Heart right ventricle (tissue), 16 donors: Measurements from ENCODE around the gene TAOK1. TPM values are rescaled to one million over a fixed set of nuclear protein-coding genes. Genes with fewer than 3 reads are reported as not detected.

Source experiments
- ATAC-seq, 8 donors: fragments of 200-7000 bp; cut with Tn5 transposase; one replicate each; pipeline ENCODE4 v1.9.1; 2020; ENCODE audit warnings: mild to moderate bottlenecking in 8 of 8, moderate library complexity in 8 of 8, moderate number of reproducible peaks in 1 of 8
- DNase-seq, 2 donors: peaks; one replicate each; pipeline ENCODE4 v3.0.0-alpha.2; 2020
- H3K27ac ChIP-seq, 10 donors: fragments of 200-600 bp; sonication (generic) in 2 of 10; one replicate each; pipeline versions ENCODE4 v1.5.0 to v1.8.0; 2020 to 2022; ENCODE audit warnings: mild to moderate bottlenecking in 3 of 10
- H3K27me3 ChIP-seq, 7 donors: fragments of 200-600 bp; one replicate each; pipeline ENCODE4 v1.8.0; 2021 to 2022; ENCODE audit warnings: mild to moderate bottlenecking in 2 of 7
- H3K36me3 ChIP-seq, 9 donors: fragments of 200-600 bp; sonication (generic) in 1 of 9; one replicate each; pipeline versions ENCODE4 v1.5.0 to v1.8.0; 2020 to 2022; ENCODE audit warnings: mild to moderate bottlenecking in 2 of 9
- H3K4me1 ChIP-seq, 9 donors: fragments of 200-600 bp; sonication (generic) in 1 of 9; one replicate each; pipeline versions ENCODE4 v1.5.0 to v1.8.0; 2020 to 2022; ENCODE audit warnings: mild to moderate bottlenecking in 4 of 9
- H3K4me3 ChIP-seq, 10 donors: fragments of 200-600 bp; sonication (generic) in 2 of 10; one replicate each; pipeline versions ENCODE4 v1.5.0 to v1.8.0; 2020 to 2022; ENCODE audit warnings: mild to moderate bottlenecking in 7 of 10, moderate library complexity in 2 of 10
- H3K9me3 ChIP-seq, 11 donors: fragments of 200-600 bp in 10 of 11; sonication (generic) in 2 of 11; one replicate each; pipeline versions ENCODE4 v1.5.0 to v1.8.0; 2013 to 2022; ENCODE audit warnings: mild to moderate bottlenecking in 2 of 11, control low read depth in 1 of 11, moderate library complexity in 1 of 11
- WGBS, 2 donors: extraction: QIAGEN DNeasy Blood & Tissue Kit; methylation state at CpG; one replicate each; pipeline ENCODE4 v1.1.7; 2013; ENCODE audit warnings: inconsistent platforms in 1 of 2; 5-methylcytosine and 5-hydroxymethylcytosine counted together
- intact Hi-C, 10 donors: fragments of 100-400 bp; cut with DNase I; formaldehyde crosslinking; loops; one replicate each; pipeline versions ENCODE4 v1.11.1 to v1.14.2; 2022
- polyA plus RNA-seq, 2 donors: library from polyadenylated mRNA; stranded (reverse); fragments of 200-250 nt; gene quantifications; one replicate each; pipeline ENCODE4 v1.2.3, GENCODE V29; 2013
- total RNA-seq, 10 donors: library from RNA; stranded (reverse); fragmentation: NEBNext Ultra II Directional in 3 of 10; extraction: Animal tissue kit (Norgen Biotek cat#: 25700) in 3 of 10; gene quantifications; one replicate each; pipeline versions ENCODE4 v1.2.1 to v1.2.4, GENCODE V29; 2021 to 2023
- TF ChIP-seq, protein P1 (sequence below), 9 donors: fragments of 200-600 bp; sonication (generic) in 2 of 9; IDR thresholded peaks; one replicate each; pipeline versions ENCODE4 v1.5.0 to v1.8.0; 2021 to 2022; ENCODE audit warnings: antibody characterized with exemption in 9 of 9, mild to moderate bottlenecking in 5 of 9, moderate library complexity in 1 of 9
- donor health status: Arrhythmogenic right ventricular cardiomyopathy.
- donor health status: ischemic (EF 13 %, LVEDD 7.1; RV severe dilation, severe dysfunction).
- donor health status: healthy with polysubstance abuse.
- donor health status: DM: no; HTN: yes; CAD: no.
- donor health status: DM: no; HTN: no; CAD: no.
- donor health status: ischemic (EF 25% LVEDD 6.9; RV normal size, moderate dysfunction).
- donor health status: ischemic (EF 25% LVEDD 5.7; RV mildly dilated, moderate dysfunction).
- donor health status: healthy.
- donor health status: DM: yes; HTN: yes; CAD: no.
- donor health status: Ischemic cardiomyopathy.
- donor health status: ischemic (EF 35%, LVEDD 5.7; RV mildly dilated, moderate dysfunction).
- donor health status: nonischemic (EF 11% LVEDD 7.7; RV severe dilation, severe dysfunction).
- donor health status: DM: yes; HTN: yes; CAD: no.
- donor health status: PGD.
- donor health status: ischemic (EF 29% LVEDD 5.4; RV normal size, mild dysfunction).
- donor health status: nonischemic (EF 23%, LVEDD 6.1; RV moderate dilation, normal function).

TAOK1 gene
- total and polyA plus RNA-seq, 12 donors: 6.4 to 86.9 (median 68.8) TPM

- DNase-seq (no peak), ATAC-seq (no peak)
- Histone ChIP-seq H3K36me3 (peaks cover 0 to 50% (median 20%) of the 10 kb centered on the region in 9 donors), H3K4me1 (peaks cover 0 to 14% (median 5%) of the 10 kb centered on the region in 9 donors), H3K27ac (no peak overlapping the region), H3K4me3 (no peak overlapping the region), H3K9me3 (no peaks in the 10 kb centered on the region), H3K27me3 (no peaks in the 10 kb centered on the region)
- WGBS, 2 donors: 96 to 98% methylated on average over 1 of the region's 1 CpG
- TF ChIP-seq, protein P1, sequence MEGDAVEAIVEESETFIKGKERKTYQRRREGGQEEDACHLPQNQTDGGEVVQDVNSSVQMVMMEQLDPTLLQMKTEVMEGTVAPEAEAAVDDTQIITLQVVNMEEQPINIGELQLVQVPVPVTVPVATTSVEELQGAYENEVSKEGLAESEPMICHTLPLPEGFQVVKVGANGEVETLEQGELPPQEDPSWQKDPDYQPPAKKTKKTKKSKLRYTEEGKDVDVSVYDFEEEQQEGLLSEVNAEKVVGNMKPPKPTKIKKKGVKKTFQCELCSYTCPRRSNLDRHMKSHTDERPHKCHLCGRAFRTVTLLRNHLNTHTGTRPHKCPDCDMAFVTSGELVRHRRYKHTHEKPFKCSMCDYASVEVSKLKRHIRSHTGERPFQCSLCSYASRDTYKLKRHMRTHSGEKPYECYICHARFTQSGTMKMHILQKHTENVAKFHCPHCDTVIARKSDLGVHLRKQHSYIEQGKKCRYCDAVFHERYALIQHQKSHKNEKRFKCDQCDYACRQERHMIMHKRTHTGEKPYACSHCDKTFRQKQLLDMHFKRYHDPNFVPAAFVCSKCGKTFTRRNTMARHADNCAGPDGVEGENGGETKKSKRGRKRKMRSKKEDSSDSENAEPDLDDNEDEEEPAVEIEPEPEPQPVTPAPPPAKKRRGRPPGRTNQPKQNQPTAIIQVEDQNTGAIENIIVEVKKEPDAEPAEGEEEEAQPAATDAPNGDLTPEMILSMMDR (IDR thresholded peaks at IDR 0.05): no peak
- intact Hi-C loops: no loop called here
Measured at GRCh38 chr17:29546830-29547229, 156.7 kb downstream of the TAOK1 start.

- H3K9me3 ChIP-seq: no peaks in the 10 kb centered on the region
- peaks cover 0 to 14% (median 5%) of the 10 kb centered on the region in 9 donors for H3K4me1 ChIP-seq
- no peak overlapping the region for H3K4me3 ChIP-seq
- H3K27ac ChIP-seq: no peak overlapping the region
- TF ChIP-seq, protein P1 (IDR thresholded peaks at IDR 0.05): no peak
- intact Hi-C loops: no loop called here
- 29 to 33% methylated on average over 5 of the region's 5 CpGs for WGBS, 2 donors
- ATAC-seq (peak in 1 of 8 donors; percentile 33), DNase-seq (no peak)
- peaks cover 0 to 25% (median 7%) of the 10 kb centered on the region in 9 donors for H3K36me3 ChIP-seq
- H3K27me3 ChIP-seq: no peaks in the 10 kb centered on the region
Measured at GRCh38 chr17:29549177-29549923, 159.2 kb downstream of the TAOK1 start.

- H3K4me3 ChIP-seq: no peak overlapping the region
- no peaks in the 10 kb centered on the region for H3K36me3 ChIP-seq
- no peak for ATAC-seq
- peaks cover 0 to 14% (median 0%) of the 10 kb centered on the region in 9 donors for H3K4me1 ChIP-seq
- TF ChIP-seq, protein P1 (IDR thresholded peaks at IDR 0.05): no peak
- intact Hi-C loops: no loop called here
- H3K27me3 ChIP-seq: no peaks in the 10 kb centered on the region
- no peaks in the 10 kb centered on the region for H3K9me3 ChIP-seq
- H3K27ac ChIP-seq: no peak overlapping the region
- no peak for DNase-seq
- 80 to 89% methylated on average over 3 of the region's 3 CpGs for WGBS, 2 donors
Measured at GRCh38 chr17:29555840-29556239, 165.7 kb downstream of the TAOK1 start.

- peaks cover 0 to 4% (median 0%) of the 10 kb centered on the region in 9 donors for H3K36me3 ChIP-seq
- TF ChIP-seq, protein P1 (IDR thresholded peaks at IDR 0.05): no peak
- H3K4me3 ChIP-seq: no peak overlapping the region
- DNase-seq (no peak), ATAC-seq (no peak)
- H3K4me1 ChIP-seq: peaks cover 0 to 28% (median 9%) of the 10 kb centered on the region in 9 donors
- intact Hi-C loops: no loop called here
- H3K27me3 ChIP-seq: no peaks in the 10 kb centered on the region
- no peaks in the 10 kb centered on the region for H3K9me3 ChIP-seq
- no peak overlapping the region for H3K27ac ChIP-seq
- WGBS, 2 donors: 96 to 98% methylated on average over 1 of the region's 1 CpG
Measured at GRCh38 chr17:29557085-29557738, 167.0 kb downstream of the TAOK1 start.
